Psoas muscle (tissue), 8 donors: ENCODE results near the gene CAPG. TPM values are rescaled to one million over a fixed set of nuclear protein-coding genes. Genes with fewer than 3 reads are reported as not detected.
A peak's percentile ranks its signal among the peaks of the same experiment; 100 is the strongest.
"Not testable (repeated sequence)": the region's sequence is repeated elsewhere in the genome, so short reads cannot be mapped to it uniquely, and the experiment has no call there.

ENCODE experiments used
- ATAC-seq, 4 donors: fragments of 200-7000 bp; cut with Tn5 transposase; one replicate each; pipeline ENCODE4 v1.9.1; 2020; ENCODE audit warnings: moderate library complexity in 3 of 4, mild to moderate bottlenecking in 2 of 4
- DNase-seq, 2 donors: peaks; one replicate each; pipeline ENCODE4 v3.0.0-alpha.2; 2020
- H3K27ac ChIP-seq: fragments of 200-600 bp; one replicate; pipeline ENCODE4 v1.8.0; 2022
- H3K27me3 ChIP-seq, 3 donors: fragments of 200-600 bp in 1 of 3; one replicate each; pipeline versions ENCODE4 v1.6.1 to v1.8.0; 2013 to 2022; ENCODE audit warnings: low read length in 2 of 3, mild to moderate bottlenecking in 2 of 3, moderate library complexity in 1 of 3; ENCODE audit not compliant: insufficient read depth in 3 of 3
- H3K36me3 ChIP-seq, 2 donors: fragments of 200-600 bp in 1 of 2; one replicate each; pipeline versions ENCODE4 v1.6.1 to v1.8.0; 2013 to 2022; ENCODE audit warnings: low read depth in 1 of 2, mild to moderate bottlenecking in 1 of 2, moderate library complexity in 1 of 2; ENCODE audit not compliant: insufficient read depth in 1 of 2
- H3K4me1 ChIP-seq: fragments of 200-600 bp; one replicate; pipeline ENCODE4 v1.8.0; 2022
- H3K4me3 ChIP-seq: fragments of 200-600 bp; one replicate; pipeline ENCODE4 v1.8.0; 2022; ENCODE audit warnings: mild to moderate bottlenecking
- H3K9me3 ChIP-seq: fragments of 200-600 bp; one replicate; pipeline ENCODE4 v1.8.0; 2022
- CTCF ChIP-seq: fragments of 200-600 bp; IDR thresholded peaks from one replicate; pipeline ENCODE4 v1.8.0; 2022; ENCODE audit warnings: antibody characterized with exemption
- WGBS, 3 donors: extraction: QIAGEN DNeasy Blood & Tissue Kit; methylation state at CpG; one replicate each; pipeline versions ENCODE4 v1.1.6 to v1.1.7; 2013; 5-methylcytosine and 5-hydroxymethylcytosine counted together
- intact Hi-C, 2 donors: fragments of 100-400 bp; cut with DNase I; formaldehyde crosslinking; loops; one replicate each; pipeline versions ENCODE4 v1.11.0 to v1.14.2; 2022
- polyA plus RNA-seq, 3 donors: library from polyadenylated mRNA; stranded (reverse); fragments of 200-250 nt; gene quantifications; one replicate each; pipeline ENCODE4 v1.2.3, GENCODE V29; 2013
- total RNA-seq, 4 donors: library from RNA; stranded (reverse); fragmentation: NEBNext Ultra II Directional in 2 of 4; extraction: Animal tissue kit (Norgen Biotek cat#: 25700) in 2 of 4; gene quantifications; one replicate each; pipeline versions ENCODE4 v1.2.1 to v1.2.4, GENCODE V29; 2021 to 2023
- donor health status: healthy with polysubstance abuse.
- donor health status: DM: no; HTN: no; CAD: no; lungs with moderate emphysema.
- donor health status: Bipolar disorder and iron deficiency.
- donor health status: healthy.
- donor health status: DM: yes; HTN: yes; CAD: no.
- donor health status: DM: no; HTN: no; CAD: no.
- donor health status: DM: no; HTN: no; CAD: no.
- donor health status: DM: yes; HTN: yes; CAD: no.

CAPG gene
- total and polyA plus RNA-seq, 7 donors, result 2.8 to 11.1 (median 7.9) TPM

GRCh38 chr2:85371045-85371444 is 39.1 kb downstream of the CAPG start:
- intact Hi-C loops, result no loop called here
- no peaks in the 10 kb centered on the region for H3K9me3 ChIP-seq
- ATAC-seq, result peak; percentile 30 to 57 (median 35)
- no peaks in the 10 kb centered on the region for H3K4me1 ChIP-seq
- no peak overlapping the region for H3K27ac ChIP-seq
- 95 to 96% (median 96%) methylated on average over 11 of the region's 11 CpGs for WGBS, 3 donors
- no peak for DNase-seq
- TF ChIP-seq CTCF, result no peak
- H3K27me3 ChIP-seq, result no peaks in the 10 kb centered on the region
- peaks cover 4 to 88% of the 10 kb centered on the region in 2 donors for H3K36me3 ChIP-seq
- H3K4me3 ChIP-seq, result no peak overlapping the region

GRCh38 chr2:85369500-85369899 is 40.7 kb downstream of the CAPG start:
- Histone ChIP-seq H3K4me3 (no peak overlapping the region), H3K36me3 (peaks cover 0 to 79% of the 10 kb centered on the region in 2 donors), H3K4me1 (no peaks in the 10 kb centered on the region), H3K9me3 (no peaks in the 10 kb centered on the region), H3K27ac (no peak overlapping the region), H3K27me3 (no peaks in the 10 kb centered on the region)
- WGBS, 3 donors, result 67 to 71% (median 68%) methylated on average over 5 of the region's 5 CpGs
- ATAC-seq, result no peak
- intact Hi-C loops, result no loop called here
- no peak for TF ChIP-seq CTCF
- DNase-seq, result no peak

- DNase-seq (no peak), ATAC-seq (no peak)
- Histone ChIP-seq H3K4me1 (no peaks in the 10 kb centered on the region), H3K36me3 (peaks cover 0 to 73% of the 10 kb centered on the region in 2 donors), H3K9me3 (no peaks in the 10 kb centered on the region), H3K27ac (no peak overlapping the region), H3K27me3 (no peaks in the 10 kb centered on the region), H3K4me3 (no peak overlapping the region)
- intact Hi-C loops, result no loop called here
- TF ChIP-seq CTCF, result no peak
These were observed 41.2 kb downstream of the CAPG start for GRCh38 chr2:85368921-85369320.

GRCh38 chr2:85367180-85367579 is 43.0 kb downstream of the CAPG start:
- no peak overlapping the region for H3K4me3 ChIP-seq
- no peaks in the 10 kb centered on the region for H3K9me3 ChIP-seq
- peaks cover 0 to 73% of the 10 kb centered on the region in 2 donors for H3K36me3 ChIP-seq
- no peak for TF ChIP-seq CTCF
- 83 to 92% (median 87%) methylated on average over 5 of the region's 5 CpGs for WGBS, 3 donors
- H3K4me1 ChIP-seq, result no peaks in the 10 kb centered on the region
- DNase-seq, result no peak
- ATAC-seq, result no peak
- intact Hi-C loops, result no loop called here
- no peaks in the 10 kb centered on the region for H3K27me3 ChIP-seq
- no peak overlapping the region for H3K27ac ChIP-seq

- H3K9me3 ChIP-seq, H3K27ac ChIP-seq, ATAC-seq, H3K4me1 ChIP-seq, H3K4me3 ChIP-seq, intact Hi-C loops, H3K27me3 ChIP-seq, DNase-seq: not testable (repeated sequence)
- H3K36me3 ChIP-seq, result peaks cover 0 to 73% of the 10 kb centered on the region in 2 donors
- WGBS, 3 donors, result 80 to 90% (median 81%) methylated on average over 5 of the region's 5 CpGs
These were observed 47.3 kb downstream of the CAPG start for GRCh38 chr2:85362653-85363387.
